Right lobe of liver (tissue), 4 donors: Measurements from ENCODE around the gene KIR2DL3.
"Not testable (repeated sequence)": the region's sequence is repeated elsewhere in the genome, so short reads cannot be mapped to it uniquely, and the experiment has no call there.

ENCODE experiments used
- POLR2A ChIP-seq: fragments of 450-650 bp; IDR thresholded peaks from one replicate; pipeline ENCODE4 v1.6.1; 2017; ENCODE audit warnings: antibody characterized with exemption, mild to moderate bottlenecking
- TF ChIP-seq, protein P1 (sequence below), 4 donors: fragments of 200-600 bp in 3 of 4; fragments of 450-650 bp in 1 of 4; IDR thresholded peaks; one replicate each; pipeline versions ENCODE4 v1.5.1 to v1.8.0; 2016 to 2022; ENCODE audit warnings: antibody characterized with exemption in 4 of 4, mild to moderate bottlenecking in 2 of 4
- donor health status: DM: no; HTN: no; CAD: no.
- donor health status: DM: no; HTN: no; CAD: no.
- donor health status: DM: no; HTN: yes; CAD: no.

DNA sequence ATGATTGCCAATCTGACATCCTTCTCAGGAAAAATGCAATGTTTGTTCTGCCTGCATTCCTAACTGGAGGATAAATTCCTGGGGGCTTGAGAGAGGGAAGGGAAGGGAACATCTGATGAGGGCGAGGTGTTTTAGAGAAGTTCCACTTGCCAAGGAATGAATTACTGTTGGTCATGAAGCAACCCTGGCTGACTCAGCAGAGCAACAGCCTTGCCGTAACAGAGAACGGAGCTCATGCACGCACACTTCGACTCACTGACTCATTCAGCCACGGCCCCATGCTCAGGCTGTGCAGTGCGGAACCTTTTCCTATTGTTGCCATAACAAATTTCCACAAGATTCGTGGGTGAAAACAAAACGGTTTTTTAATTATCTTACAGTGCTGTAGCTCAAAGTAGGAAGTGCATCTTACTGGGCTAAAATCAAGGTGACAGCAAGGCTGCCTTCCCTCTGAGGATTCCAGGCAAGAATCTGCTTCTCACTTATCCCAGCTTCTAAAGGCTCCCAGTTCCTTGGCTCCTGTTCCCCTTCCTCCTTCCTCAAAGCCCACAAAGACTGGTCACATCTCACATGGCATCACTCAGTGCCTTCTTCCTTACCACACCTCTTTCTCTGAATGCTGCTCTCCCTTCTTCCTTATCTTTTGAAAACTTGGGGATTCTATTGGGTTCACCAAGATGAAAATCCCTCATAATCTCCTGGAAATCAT lies 9.5 kb downstream of the KIR2DL3 start:
- TF ChIP-seq, protein P1, sequence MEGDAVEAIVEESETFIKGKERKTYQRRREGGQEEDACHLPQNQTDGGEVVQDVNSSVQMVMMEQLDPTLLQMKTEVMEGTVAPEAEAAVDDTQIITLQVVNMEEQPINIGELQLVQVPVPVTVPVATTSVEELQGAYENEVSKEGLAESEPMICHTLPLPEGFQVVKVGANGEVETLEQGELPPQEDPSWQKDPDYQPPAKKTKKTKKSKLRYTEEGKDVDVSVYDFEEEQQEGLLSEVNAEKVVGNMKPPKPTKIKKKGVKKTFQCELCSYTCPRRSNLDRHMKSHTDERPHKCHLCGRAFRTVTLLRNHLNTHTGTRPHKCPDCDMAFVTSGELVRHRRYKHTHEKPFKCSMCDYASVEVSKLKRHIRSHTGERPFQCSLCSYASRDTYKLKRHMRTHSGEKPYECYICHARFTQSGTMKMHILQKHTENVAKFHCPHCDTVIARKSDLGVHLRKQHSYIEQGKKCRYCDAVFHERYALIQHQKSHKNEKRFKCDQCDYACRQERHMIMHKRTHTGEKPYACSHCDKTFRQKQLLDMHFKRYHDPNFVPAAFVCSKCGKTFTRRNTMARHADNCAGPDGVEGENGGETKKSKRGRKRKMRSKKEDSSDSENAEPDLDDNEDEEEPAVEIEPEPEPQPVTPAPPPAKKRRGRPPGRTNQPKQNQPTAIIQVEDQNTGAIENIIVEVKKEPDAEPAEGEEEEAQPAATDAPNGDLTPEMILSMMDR (IDR thresholded peaks at IDR 0.05) = not testable (repeated sequence)
- TF ChIP-seq POLR2A = not testable (repeated sequence)
